ENCODE results near the gene ZFAND5. TPM values are rescaled to one million over a fixed set of nuclear protein-coding genes. Genes with fewer than 3 reads are reported as not detected.

The ZFAND5 gene
- total and polyA plus RNA-seq, 10 of the 15 experiments (the other 5 are each of a cell fraction or from before 2014, with no cell fraction given): 22.5 to 107 (median 63.3) TPM

GRCh38 chr9:72362680-72363139, 2.3 kb downstream of the ZFAND5 start:
- FAIRE-seq: peak; percentile 89
- in situ Hi-C loops (cut with MboI) (no loop called here), intact Hi-C loops (cut with micrococcal nuclease; ENCODE audit: unreplicated experiment) (loop anchor here (2.0 to 10.0 kb wide), 3 partner anchors 70 to 230 kb away; no protein-coding TSS in a partner anchor)
- no TSS peak for BruUV-seq (replicated peaks)
- H3K9ac ChIP-seq (ENCODE audit: control insufficient read depth, insufficient read depth, low read length): peak overlapping the region; percentile 85; the same call in 1 of the 2 replicates
- peak; percentile 41 for DNase-seq (ENCODE audit: low read depth, low spot score)
- no peak overlapping the region for H2AFZ ChIP-seq (ENCODE audit: control insufficient read depth, low read depth, low read length)
- WGBS (ENCODE audit: insufficient coverage, insufficient replicate concordance, low lambda C conversion rate, missing lambda C conversion rate): 0% methylated on average over 2 of the region's 2 CpGs
- H3K36me3 ChIP-seq (ENCODE audit: control insufficient read depth in 2 of 2, insufficient read depth in 2 of 2, low read length in 1 of 2): peaks cover 0 to 7% of the 10 kb centered on the region in 2 experiments; a peak in 1 of 4 replicates
- H4K20me1 ChIP-seq (ENCODE audit: control insufficient read depth, insufficient read depth): no peaks in the 10 kb centered on the region
- peak overlapping the region; percentile 20; the same call in 1 of the 2 replicates for H3K27ac ChIP-seq (ENCODE audit: control insufficient read depth, insufficient read depth)
- ATAC-seq: peak; percentile 47
- no peaks in the 10 kb centered on the region for H3K9me3 ChIP-seq (replicated peaks; ENCODE audit: control insufficient read depth, insufficient read depth, low read length)
- POLR2A ChIA-PET: interaction anchor here (0.5 to 5.2 kb wide), 12 partner anchors 10 to 455 kb away, joined by 3 to 32 read pairs (median 5); no protein-coding TSS in a partner anchor
- CTCF ChIA-PET: interaction anchor here (0.7 to 3.1 kb wide), 10 partner anchors 66 to 451 kb away, joined by 3 to 26 read pairs (median 4); partner anchors contain the start of genes ABHD17B and C9orf85
- RAD21 ChIA-PET (ENCODE audit: unreplicated experiment): interaction anchor here (0.7 to 5.1 kb wide), 26 partner anchors 11 to 451 kb away, joined by 3 to 33 read pairs (median 4); partner anchors contain the start of genes ABHD17B and C9orf85
- SMC1A ChIA-PET (ENCODE audit: uncharacterized antibody, unreplicated experiment): interaction anchor here (0.7 to 2.9 kb wide), 43 partner anchors 9 to 447 kb away, joined by 3 to 12 read pairs (median 4); no protein-coding TSS in a partner anchor
- no peaks in the 10 kb centered on the region for H3K27me3 ChIP-seq (replicated peaks in 1 of 2; ENCODE audit: control insufficient read depth in 2 of 2, insufficient read depth in 2 of 2, low read length in 1 of 2)
- H3K4me2 ChIP-seq (ENCODE audit: control insufficient read depth, insufficient read depth): peak overlapping the region; percentile 75
- peak overlapping the region; percentile 91 for H3K4me3 ChIP-seq
- peaks cover 73% of the 10 kb centered on the region for H3K79me2 ChIP-seq (ENCODE audit: control insufficient read depth, insufficient read depth, low read length)
- peaks cover 4% of the 10 kb centered on the region for H3K4me1 ChIP-seq (ENCODE audit: control insufficient read depth, insufficient read depth, low read length)
- TF ChIP-seq REST (IDR thresholded peaks at IDR 0.05; ENCODE audit: low read depth, low read length) (no peak), IRF5 (IDR thresholded peaks at IDR 0.05; ENCODE audit: borderline replicate concordance) (no peak), RELB (IDR thresholded peaks at IDR 0.05; ENCODE audit: low read depth) (peak; percentile 15; the same call in 1 of the 2 replicates), RFX5 (IDR thresholded peaks at IDR 0.05; ENCODE audit: low read depth, low read length) (0 out of 2 replicates have a peak, but pooled peaks have one; percentile 25), MEF2B (IDR thresholded peaks at IDR 0.05; ENCODE audit: partially characterized antibody, poor library complexity, severe bottlenecking) (peak; percentile 55), SIN3A (IDR thresholded peaks at IDR 0.05; ENCODE audit: low read depth, low read length) (peak; percentile 71; the same call in 1 of the 2 replicates), TARDBP (IDR thresholded peaks at IDR 0.05; ENCODE audit: borderline replicate concordance) (no peak), ZNF217 (IDR thresholded peaks at IDR 0.05) (no peak), RAD51 (IDR thresholded peaks at IDR 0.05) (peak; percentile 96), POLR2A (IDR thresholded peaks at IDR 0.05; ENCODE audit: low read depth, low read length) (peak; percentile 51; the same call in 1 of the 2 replicates), USF1 (IDR thresholded peaks at IDR 0.05; ENCODE audit: borderline replicate concordance, extremely low read length, insufficient read depth, low read depth, low read length) (peak; percentile 33), CREM (IDR thresholded peaks at IDR 0.05; ENCODE audit: low read depth) (peak; percentile 38; the same call in 1 of the 2 replicates), SKIL (IDR thresholded peaks at IDR 0.05; ENCODE audit: low read depth, poor library complexity, severe bottlenecking) (peak; percentile 8)
